ENCODE data around the gene MEGF11.
"Not testable (repeated sequence)": the region's sequence is repeated elsewhere in the genome, so short reads cannot be mapped to it uniquely, and the experiment has no call there.

MEGF11 gene

DNA sequence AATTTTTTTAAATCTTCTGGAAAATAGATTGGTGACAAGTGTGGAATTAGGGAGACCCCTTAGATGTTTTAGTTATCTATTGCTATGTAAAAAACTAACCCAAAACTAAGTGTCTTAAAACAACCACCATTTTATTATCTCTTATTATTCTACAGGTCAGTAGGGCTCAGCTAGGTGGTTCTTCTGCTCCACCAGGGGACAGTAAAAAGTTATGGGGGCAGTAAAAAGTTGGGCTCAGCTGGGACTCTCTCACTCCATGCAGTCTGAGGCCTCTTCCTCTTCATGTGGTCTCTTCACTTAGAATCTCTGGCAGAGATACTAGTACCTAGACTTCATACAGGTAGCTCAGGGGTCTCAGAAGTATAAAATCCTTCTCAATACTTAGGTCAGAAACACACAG, 21.8 kb upstream of the MEGF11 start:
- DNase-seq (ENCODE audit: low read depth): no peak

DNA sequence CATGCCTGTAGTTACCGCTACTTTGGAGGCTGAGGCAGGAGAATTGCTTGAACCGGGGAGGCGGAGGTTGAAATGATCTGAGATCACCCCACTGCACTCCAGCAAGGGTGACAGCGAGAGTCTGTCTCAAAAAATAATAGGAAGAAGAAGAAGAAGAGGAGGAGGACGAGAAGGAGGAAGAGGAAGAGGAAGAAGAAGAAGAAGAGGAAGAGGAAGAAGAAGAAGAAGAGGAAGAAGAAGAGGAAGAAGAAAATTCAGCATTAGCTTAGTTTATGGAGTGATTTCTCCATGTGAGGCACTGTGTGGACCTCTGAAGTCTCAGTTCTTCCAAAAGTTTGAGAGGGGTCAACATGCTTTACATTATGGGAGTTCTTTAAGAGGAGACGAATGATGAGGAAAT, 17.4 kb upstream of the MEGF11 start:
- DNase-seq (ENCODE audit: low read depth): no peak

DNA sequence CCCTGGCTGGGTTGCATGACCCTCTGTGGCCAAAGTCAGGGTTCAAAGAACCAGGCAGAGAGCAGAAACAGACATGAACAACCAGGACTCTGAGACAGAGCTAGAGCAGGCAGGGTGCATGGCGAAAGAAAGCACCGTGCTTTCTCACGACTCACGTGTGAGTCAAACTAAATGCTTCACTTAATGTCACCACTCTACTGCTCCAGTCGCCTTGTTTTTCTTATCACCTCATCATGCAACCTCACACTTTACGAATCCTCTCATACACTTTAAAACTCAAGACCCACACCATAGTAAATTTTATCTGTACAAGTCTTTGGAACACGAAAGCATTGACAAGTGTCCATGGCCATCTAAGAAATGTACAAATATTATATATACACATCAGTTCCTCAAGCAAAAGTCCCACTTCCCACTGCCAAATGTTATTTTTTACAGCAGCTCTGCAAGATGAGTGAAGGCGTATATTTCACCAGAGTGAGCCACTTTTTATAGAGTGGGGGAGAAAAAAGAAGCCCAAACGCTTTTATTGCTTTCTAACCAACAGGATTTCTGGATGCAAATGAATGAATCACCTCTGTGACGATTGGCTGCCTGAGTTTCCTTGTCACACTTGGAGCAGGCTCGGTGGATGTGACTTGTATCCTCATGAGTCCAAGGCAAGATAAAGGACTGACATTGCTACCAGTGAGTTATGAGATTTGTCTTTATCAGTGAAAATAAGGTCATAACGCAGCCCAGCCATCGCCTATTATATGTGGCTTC, 16.0 kb upstream of the MEGF11 start:
- DNase-seq (ENCODE audit: low read depth): no peak

DNA sequence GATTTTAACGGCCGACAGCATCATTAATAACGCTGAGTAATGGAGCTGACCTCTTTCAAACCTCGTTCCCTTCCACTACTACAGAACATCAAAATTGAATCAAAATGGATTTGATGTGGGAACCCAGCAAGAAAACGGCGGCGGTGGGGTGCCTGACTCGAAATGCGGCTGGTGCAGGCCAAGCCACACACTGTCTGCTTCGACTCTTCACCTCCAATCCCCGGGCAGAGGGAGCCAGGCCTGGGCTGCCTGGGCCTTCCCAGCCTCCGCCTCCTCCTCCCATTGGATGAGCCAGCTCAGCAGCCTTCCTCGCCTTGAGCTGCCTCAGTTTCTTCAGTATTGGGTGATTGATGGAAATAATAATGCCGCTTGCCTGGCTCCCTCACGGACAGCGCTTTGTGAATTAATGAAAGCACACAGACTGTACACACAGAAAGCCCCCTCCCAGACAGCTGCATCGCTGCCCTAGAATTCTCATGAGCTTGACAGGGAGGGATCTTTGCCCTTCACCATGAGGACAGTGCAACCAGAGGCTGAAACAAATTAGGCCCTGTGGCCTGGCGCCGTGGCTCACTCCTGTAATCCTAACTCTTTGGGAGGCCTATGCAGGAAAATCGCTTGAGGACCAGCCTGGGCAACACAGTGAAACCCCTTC, 11.4 kb upstream of the MEGF11 start:
- DNase-seq (ENCODE audit: low read depth): no peak

DNA sequence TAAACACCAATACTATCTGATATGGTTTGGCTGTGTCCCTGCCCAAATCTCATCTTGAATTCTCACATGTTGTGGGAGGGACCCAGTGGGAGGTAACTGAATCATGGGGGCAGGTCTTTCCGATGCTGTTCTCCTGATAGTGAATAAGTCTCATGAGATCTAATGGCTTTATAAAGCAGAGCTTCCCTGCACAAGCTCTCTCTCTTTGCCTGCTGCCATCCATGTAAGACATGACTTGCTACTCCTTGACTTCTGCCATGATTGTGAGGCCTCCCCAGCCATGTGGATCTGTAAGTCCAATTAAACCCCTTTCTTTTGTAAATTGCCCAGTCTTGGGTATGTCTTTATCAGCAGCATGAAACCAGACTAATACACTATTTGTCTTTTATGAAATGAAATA, 9.3 kb upstream of the MEGF11 start:
- DNase-seq (ENCODE audit: low read depth): not testable (repeated sequence)

DNA sequence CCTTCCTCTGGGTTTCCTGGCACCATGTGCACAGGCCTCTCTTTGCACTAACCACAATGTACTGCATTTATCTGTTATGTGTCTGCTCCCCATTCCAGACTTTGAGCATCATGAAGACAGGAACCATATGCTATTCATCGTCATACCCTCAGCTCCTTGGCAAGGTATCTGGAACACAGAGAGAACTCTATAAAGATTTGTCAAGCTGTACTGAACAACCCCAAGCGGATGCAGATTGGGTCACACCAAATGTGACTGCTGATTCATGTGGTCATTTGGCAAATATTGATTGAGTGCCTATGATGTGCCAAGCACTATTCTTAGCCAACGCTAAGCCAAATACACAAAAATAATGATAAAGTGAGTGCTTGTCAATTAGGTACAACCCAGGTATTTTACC, 7.5 kb upstream of the MEGF11 start:
- DNase-seq (ENCODE audit: low read depth): no peak

DNA sequence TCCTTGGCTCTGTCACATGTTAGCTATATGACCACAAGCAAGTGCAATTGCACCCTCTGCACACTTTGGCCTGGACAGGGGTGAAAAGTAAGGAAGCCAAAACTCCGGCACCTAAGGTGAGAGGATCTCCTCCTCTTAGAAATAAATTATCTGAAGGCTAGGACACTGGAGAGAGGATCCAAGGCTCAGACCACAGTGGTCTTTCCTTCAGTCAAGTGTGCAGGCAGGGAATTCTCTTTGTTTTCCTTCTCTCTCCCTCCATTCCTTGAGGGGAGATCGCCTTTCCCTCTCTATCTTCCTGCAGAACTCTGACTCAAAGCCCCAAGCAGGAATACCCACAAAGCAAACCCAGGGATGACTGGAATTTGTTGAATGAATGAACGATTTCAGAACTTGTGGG, 3.1 kb upstream of the MEGF11 start:
- no peak for DNase-seq (ENCODE audit: low read depth)

DNA sequence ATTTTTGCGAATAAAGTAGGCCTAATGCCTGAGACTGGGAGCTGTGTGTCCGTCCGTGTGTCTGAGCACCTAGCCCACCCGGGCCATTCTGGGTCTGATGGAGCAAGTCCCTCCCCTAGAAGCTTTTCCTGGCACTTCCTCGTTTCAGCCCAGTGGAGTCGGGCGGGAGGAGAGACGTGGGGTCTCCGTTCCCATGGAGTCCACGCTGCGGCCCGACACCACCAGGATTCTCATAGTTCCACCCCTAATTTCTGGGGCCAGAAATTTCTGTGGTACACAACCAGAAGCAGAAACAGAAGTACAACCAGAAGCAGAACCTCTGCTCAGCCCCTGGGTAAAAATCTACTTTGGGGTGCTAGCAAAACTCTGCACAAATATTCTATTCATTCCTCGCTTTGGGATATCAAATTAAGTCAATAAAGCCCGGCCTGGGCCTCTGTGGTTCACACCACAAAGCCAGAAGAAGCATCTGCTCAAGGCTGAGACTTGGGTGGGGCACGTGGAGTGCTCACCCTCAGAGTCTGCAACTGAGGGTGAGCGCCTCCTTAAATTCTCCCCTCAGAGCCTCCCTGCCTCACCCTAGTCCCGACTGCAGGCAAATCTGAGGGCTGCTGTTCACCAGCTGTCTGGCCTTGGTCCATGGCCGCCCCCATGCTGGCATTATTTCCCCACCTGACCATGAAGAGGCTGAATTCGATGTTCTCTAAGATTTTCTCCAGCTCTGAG, 1.6 kb upstream of the MEGF11 start:
- DNase-seq (ENCODE audit: low read depth): no peak

DNA sequence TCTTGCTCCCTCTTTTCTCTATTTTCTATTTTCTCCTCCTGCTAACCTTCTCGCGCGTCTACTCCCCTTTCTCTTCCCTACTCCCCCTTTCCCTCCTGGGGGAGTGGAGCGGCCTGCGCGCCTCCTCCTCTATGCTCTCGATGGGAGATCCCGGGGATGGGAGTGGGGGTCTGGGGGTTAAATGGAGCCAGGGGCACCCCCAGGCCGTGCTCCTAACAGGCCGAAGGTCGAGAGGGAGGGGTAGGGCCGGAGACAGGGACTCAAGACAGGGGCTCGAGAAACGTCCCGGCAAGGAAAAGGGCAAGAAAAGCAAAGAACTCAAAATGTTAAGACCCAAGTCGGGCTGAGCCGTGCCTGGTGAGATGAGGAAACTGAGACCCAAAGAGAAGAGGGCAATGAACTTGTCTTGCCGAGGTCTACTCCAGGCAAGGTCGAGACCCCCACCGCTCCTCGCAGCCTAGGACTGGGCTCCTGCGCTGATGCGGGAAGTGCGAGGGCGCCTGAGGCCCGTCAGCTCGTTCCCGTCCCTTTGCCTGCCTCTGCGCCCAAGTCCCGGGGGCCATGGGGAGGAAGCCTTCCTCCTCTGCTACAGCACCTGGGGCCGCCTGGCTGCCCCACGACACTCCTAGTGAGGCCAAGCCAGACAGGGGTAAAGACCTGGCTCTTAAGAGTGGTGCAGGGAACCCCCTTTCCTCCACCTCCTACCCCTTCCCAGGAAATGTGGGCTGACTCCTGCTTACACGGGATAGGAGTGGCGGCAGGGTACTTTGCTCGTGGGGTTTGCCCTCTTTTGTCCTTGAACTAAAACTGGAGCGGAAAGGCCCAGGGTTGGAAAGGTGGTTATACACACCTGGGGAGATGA, 770 bp upstream of the MEGF11 start:
- DNase-seq (ENCODE audit: low read depth): no peak

DNA sequence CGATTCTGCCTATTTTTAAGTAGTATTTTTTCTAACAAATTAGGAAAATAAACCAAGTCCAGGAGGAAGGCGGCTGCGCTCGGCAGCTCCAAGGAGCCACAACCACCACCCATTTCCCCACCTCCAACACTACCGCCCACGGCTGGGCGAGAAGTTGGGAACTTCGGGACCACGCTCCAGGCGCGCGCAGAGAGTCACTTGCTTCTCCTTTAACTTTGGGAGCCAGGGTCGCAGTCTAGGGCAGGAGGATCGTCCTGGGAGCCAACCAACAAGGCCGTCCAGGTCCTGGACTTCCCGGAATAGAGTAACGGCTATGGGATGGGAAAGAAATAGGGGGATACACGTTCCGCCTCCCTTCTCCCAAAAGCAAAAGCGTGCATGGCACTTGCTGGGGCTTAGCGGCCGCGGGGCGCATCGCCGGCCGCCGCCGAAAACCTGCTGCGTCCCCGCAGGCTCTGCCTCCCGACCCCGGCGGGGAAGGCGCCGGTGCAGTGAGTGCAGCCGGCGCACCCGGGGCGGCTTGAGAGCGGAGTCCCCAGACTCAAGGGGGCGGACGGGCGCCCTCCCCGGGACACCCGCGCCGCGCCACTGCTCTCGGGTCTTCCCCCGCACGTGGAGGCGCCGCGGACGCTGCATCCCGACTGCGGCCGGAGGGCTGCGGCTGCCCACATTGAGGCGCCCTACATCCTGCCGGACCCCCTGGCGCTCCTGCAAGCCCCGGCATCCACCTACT, 699 bp downstream of the MEGF11 start:
- DNase-seq (ENCODE audit: low read depth): no peak

DNA sequence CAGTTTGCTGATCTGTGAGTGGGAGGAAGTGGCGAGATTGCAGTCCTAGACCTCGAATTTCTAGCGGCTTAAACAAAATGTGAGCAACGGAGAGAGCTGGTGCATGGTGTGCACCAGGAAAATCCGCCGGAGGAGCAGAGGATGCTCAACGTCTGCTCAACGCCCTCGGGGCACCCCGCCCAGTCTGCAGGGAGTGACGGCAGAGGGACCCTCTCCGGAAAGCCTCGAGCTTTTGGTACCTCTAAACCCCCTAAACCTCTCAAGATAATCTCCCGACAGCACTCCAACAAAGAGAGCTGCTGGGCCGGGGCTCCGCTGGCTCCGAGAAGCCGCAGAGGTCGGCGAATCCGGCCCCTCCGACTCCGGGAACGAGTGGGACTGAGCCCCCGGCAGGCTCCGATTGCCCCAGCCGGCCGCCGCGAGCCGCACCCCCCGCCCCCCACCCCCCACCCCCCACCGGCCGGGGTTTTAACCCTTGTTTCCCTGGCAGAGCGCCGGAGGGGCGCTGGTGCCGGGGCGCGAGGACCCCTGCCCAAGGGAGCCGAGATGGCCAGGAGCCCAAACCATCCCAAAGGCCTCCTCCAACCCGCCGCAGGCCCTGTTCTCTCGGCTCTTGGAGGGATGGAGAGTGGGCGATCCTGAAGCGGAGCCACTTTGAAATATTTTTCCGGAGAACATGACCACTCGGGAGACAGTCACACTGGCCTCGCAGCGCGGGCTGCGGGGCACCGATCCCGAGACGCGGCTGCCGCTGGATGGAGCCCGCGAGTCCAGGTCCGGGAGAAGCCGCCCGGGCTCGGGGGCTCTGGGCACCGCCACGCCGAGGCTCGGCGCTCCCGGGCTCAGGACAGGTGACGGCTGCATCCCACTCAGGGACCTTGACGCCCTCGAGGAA, 1.5 kb downstream of the MEGF11 start:
- no peak for DNase-seq (ENCODE audit: low read depth)

DNA sequence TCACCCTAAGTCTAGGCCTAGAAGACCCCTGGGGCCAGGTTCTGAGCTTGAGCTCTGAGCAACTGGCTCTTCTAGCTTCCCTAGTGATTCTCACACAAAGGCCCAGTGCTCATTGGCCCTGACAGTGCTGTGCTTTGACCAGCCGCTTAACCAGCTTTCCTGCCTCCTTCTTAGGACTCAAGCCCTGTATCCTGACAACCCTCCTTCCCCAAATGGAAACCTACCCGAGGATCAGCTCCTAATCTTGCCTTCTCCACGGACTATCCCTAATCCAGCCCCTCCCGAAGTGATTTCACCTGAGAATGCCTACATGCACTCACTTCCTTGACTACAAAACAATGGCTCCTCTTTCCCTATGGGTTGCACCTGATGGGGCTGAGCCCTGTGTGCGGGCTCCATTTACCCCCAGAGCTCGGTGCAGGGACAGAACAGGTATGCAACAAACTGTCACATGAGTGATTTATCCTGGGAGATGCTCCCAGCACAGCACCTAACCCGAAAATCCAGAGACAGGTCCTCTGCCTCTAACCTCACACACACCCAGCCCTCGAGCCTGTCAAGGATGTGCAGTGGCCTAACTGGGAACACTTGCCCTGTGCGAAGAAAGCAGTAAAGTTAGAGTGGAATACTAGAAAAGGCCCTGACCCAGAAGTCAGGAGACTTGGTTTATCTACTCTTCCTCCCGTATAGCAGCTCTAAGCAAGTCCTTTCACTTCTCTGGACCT, 2.3 kb downstream of the MEGF11 start:
- no peak for DNase-seq (ENCODE audit: low read depth)

DNA sequence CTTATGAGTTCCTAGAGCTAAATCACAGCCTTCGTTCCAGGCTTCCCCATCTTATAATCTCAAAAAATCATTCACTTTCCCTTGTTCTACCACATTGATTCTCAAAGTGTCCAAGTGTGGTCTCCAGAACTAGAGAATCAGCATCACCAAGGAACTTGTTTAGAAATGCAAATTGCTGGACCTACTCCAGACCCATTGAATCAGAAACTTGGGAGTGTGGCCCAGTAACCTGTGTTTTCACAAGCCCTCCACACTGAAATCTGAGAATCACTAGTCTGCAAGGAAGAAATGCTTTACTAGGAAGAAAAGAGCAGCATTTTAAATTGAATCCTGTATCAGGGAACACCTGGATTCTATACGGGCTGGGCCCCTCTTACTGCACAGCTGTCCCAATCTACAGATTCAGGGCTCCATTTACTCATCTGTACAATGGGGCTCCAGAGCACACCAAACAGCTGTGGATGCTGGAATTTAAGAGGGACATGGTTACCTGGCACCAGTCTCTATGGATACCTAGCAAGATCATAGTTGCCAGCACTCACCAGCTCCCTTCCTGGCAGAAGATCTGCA, 3.9 kb downstream of the MEGF11 start:
- no peak for DNase-seq (ENCODE audit: low read depth)

DNA sequence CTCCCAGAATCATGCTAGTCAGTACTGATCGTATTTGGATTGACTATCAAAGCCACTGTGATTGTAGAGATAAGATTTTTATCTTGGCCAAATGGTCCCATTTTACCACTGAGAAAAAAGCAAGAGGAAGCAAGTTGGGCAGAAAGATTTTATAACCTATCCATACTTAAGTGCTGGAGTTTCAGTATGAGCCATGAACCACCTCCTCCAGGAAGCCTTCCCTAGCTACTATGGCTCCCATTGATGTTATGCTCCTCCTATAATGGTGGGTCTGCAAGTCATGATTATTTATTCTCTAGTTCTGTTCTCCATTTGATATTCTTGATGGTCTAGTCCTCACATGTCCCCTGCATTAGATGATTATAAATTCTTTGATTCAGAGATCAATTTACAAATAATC, 6.6 kb downstream of the MEGF11 start:
- DNase-seq (ENCODE audit: low read depth): no peak

DNA sequence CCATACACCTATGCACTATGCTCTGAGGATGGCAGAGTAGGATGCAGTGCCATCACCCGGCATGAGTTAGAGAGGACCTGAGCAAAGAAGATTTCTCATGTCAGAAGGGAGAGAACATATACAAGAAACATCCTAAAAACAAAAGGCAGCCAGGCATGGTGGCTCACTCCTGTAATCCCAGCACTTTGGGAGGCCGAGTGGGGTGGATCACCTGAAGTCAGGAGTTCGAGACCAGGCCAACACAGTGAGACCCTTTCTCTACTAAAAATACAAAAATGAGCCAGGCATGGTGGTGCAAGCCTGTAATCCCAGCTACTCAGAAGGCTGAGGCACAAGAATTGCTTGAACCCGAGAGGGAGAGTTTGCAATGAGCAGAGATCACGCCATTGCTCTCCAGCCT, 7.7 kb downstream of the MEGF11 start:
- not testable (repeated sequence) for DNase-seq (ENCODE audit: low read depth)

DNA sequence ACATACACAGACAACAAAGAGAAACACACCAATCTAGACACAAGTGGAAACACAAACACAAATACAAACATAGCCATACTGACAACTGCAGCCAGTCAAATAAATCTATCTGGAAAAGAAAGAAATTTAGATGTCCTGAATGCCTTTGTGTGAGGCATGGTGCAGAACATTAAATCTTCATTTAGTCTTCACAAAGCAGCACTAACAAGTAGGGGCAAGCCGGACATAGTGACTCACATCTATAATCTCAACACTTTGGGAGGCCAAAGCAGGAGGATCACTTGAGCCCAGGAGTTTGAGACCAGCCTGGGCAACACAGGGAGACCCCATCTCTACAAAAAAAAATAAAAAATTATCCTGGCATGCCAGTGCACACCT, 11.7 kb downstream of the MEGF11 start:
- no peak for DNase-seq (ENCODE audit: low read depth)

DNA sequence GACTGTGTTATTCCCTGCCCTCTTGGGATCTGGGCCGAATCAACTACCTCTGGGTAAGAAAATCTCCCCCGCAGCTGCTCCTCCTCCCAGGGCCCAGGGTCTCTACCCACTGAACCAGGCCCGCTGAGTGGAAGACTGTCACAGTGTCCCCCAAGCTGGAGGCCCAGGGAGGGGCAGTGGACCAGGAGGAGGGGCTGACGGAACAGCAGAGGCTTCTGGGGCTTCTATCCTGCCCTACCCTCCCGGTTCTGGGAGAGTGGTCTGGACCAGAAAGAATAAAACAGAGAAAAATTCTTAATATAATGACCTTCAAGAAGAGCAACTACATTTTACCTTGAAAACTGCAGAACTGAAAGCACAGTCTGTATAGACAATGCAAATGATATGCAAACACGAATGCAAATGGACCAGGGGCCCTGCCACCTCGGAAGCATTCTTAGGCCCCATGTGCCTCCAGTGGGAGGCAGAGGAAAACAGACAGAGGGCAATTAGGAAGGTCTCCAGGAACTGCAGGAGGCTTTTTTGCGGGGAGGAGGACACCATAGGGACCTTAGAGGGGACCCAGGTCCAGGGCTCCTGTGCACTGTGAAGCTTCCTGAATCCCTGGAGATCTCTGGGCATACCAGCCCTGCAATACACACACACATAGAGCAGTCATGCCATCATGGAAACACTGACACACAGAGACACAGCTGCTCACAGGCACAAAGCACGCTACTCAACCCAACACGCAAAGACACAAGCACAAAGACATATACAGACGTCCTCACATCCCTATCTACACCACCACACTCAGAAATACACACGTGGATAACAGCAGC, 12.3 kb downstream of the MEGF11 start:
- DNase-seq (ENCODE audit: low read depth): no peak

DNA sequence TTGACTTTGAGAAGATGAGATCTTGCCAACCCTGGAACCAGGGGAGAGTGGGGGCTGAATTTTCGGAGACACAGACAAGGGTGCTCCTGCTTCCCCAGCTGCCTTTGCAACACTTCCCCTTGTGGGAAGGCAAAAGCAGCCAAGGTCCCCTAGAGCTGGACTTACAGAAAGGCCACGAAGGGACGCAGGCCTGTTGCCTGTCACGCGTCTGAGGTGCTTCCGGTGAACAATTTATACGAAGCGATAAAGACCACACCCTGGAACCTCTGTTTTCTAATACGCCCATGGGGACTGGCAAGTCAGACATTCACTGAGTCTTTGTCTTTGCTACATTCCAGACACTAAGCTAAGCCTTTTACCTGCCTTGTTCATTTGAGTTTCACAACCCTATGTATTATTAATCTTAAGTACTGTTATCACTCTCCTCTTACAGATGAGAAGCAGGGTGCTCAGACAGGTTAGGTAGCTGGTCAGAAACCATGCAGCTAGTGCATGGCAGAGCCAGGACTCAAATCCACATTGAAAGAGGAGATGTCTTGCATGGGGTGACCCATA, 13.2 kb downstream of the MEGF11 start:
- no peak for DNase-seq (ENCODE audit: low read depth)
